H9 (cell line): ENCODE results near the gene MYO5C. TPM values are rescaled to one million over a fixed set of nuclear protein-coding genes. Genes with fewer than 3 reads are reported as not detected.
"Not testable (repeated sequence)": the region's sequence is repeated elsewhere in the genome, so short reads cannot be mapped to it uniquely, and the experiment has no call there.

Source experiments
- DNase-seq: peaks from one replicate; pipeline ENCODE4 v3.0.0-alpha.2; 2017
- H2AFZ ChIP-seq: one replicate; pipeline ENCODE4 v1.6.1; 2013; ENCODE audit warnings: mild to moderate bottlenecking, low read length, control low read depth, moderate library complexity
- H2AK5ac ChIP-seq: 2 replicates; pipeline ENCODE4 v1.6.1; 2013; ENCODE audit warnings: low read length, control low read depth, mixed read lengths; ENCODE audit not compliant: insufficient read length
- H2BK120ac ChIP-seq: one replicate; pipeline ENCODE4 v1.6.1; 2013; ENCODE audit warnings: low read depth, mild to moderate bottlenecking, low read length, control low read depth, inconsistent platforms; ENCODE audit not compliant: poor library complexity, severe bottlenecking
- H2BK12ac ChIP-seq: 2 replicates; pipeline ENCODE4 v1.6.1; 2013; ENCODE audit warnings: low read length, control low read depth, mixed read lengths, low read depth; ENCODE audit not compliant: insufficient read length
- H2BK15ac ChIP-seq: 2 replicates; pipeline ENCODE4 v1.6.1; 2013; ENCODE audit warnings: low read depth, low read length, control low read depth
- H2BK20ac ChIP-seq: one replicate; pipeline ENCODE4 v1.6.1; 2013; ENCODE audit warnings: low read depth, mild to moderate bottlenecking, low read length, control low read depth, inconsistent platforms; ENCODE audit not compliant: poor library complexity, severe bottlenecking
- H2BK5ac ChIP-seq: 2 replicates; pipeline ENCODE4 v1.6.1; 2013; ENCODE audit warnings: low read length, control low read depth, mixed read lengths; ENCODE audit not compliant: insufficient read length
- H3K14ac ChIP-seq: 2 replicates; pipeline ENCODE4 v1.6.1; 2013; ENCODE audit warnings: low read length, control low read depth; ENCODE audit not compliant: insufficient read depth
- H3K18ac ChIP-seq: 2 replicates; pipeline ENCODE4 v1.6.1; 2013; ENCODE audit warnings: low read depth, mild to moderate bottlenecking, mixed read lengths, low read length, control low read depth; ENCODE audit not compliant: insufficient read length
- H3K23ac ChIP-seq: 2 replicates; pipeline ENCODE4 v1.6.1; 2013; ENCODE audit warnings: low read length, control low read depth, mixed read lengths, low read depth; ENCODE audit not compliant: insufficient read length
- H3K23me2 ChIP-seq: 2 replicates; pipeline ENCODE4 v1.6.1; 2013; ENCODE audit warnings: low read depth, mild to moderate bottlenecking, mixed read lengths, low read length, control low read depth; ENCODE audit not compliant: insufficient read length, poor library complexity, severe bottlenecking
- H3K27ac ChIP-seq: 2 replicates; pipeline ENCODE4 v1.5.1; 2013; ENCODE audit warnings: low read length, control low read depth, mixed read lengths, low read depth; ENCODE audit not compliant: insufficient read length
- H3K27me3 ChIP-seq: 2 replicates; pipeline ENCODE4 v1.6.1; 2013; ENCODE audit warnings: low read length, control low read depth, inconsistent platforms; ENCODE audit not compliant: insufficient read depth
- H3K4ac ChIP-seq: 2 replicates; pipeline ENCODE4 v1.6.1; 2013; ENCODE audit warnings: low read depth, mild to moderate bottlenecking, control low read depth, inconsistent platforms, low read length, moderate library complexity
- H3K4me1 ChIP-seq: 2 replicates; pipeline ENCODE4 v1.6.1; 2013; ENCODE audit warnings: low read length, control low read depth, inconsistent platforms; ENCODE audit not compliant: insufficient read depth
- H3K4me2 ChIP-seq: 2 replicates; pipeline ENCODE4 v1.6.1; 2013; ENCODE audit warnings: low read length, control low read depth, mixed read lengths; ENCODE audit not compliant: insufficient read length, insufficient read depth
- H3K56ac ChIP-seq: 2 replicates; pipeline ENCODE4 v1.6.1; 2013; ENCODE audit warnings: low read depth, mild to moderate bottlenecking, mixed read lengths, low read length, control low read depth; ENCODE audit not compliant: insufficient read length
- H3K79me1 ChIP-seq: 2 replicates; pipeline ENCODE4 v1.6.1; 2013; ENCODE audit warnings: low read depth, mild to moderate bottlenecking, moderate library complexity, low read length, control low read depth, inconsistent platforms; ENCODE audit not compliant: insufficient read depth, poor library complexity, severe bottlenecking
- H3K79me2 ChIP-seq: 2 replicates; pipeline ENCODE4 v1.6.1; 2013; ENCODE audit warnings: low read length, control low read depth, inconsistent platforms; ENCODE audit not compliant: insufficient read depth
- H3K9ac ChIP-seq: 2 replicates; pipeline ENCODE4 v1.6.1; 2013; ENCODE audit warnings: low read length, control low read depth, mixed read lengths; ENCODE audit not compliant: insufficient read length; ENCODE audit errors: extremely low read depth
- H3K9me3 ChIP-seq: one replicate; pipeline ENCODE4 v1.6.1; 2013; ENCODE audit warnings: low read depth, low read length, inconsistent platforms; ENCODE audit not compliant: control insufficient read depth
- H3T11ph ChIP-seq: one replicate; pipeline ENCODE4 v1.6.1; 2013; ENCODE audit warnings: mild to moderate bottlenecking, low read length, control low read depth, inconsistent platforms
- H4K20me1 ChIP-seq: one replicate; pipeline ENCODE4 v1.6.1; 2013; ENCODE audit not compliant: control insufficient read depth, insufficient read length, insufficient read depth
- H4K5ac ChIP-seq: 2 replicates; pipeline ENCODE4 v1.6.1; 2013; ENCODE audit warnings: low read depth, mild to moderate bottlenecking, mixed read lengths, low read length, control low read depth; ENCODE audit not compliant: insufficient read length
- H4K8ac ChIP-seq: replicated peaks from 2 replicates; pipeline ENCODE4 v1.6.1; 2013; ENCODE audit warnings: low read length, control low read depth, mixed read lengths, low read depth; ENCODE audit not compliant: insufficient read length
- H4K91ac ChIP-seq: 2 replicates; pipeline ENCODE4 v1.6.1; 2013; ENCODE audit warnings: low read depth, mild to moderate bottlenecking, moderate library complexity, mixed read lengths, low read length, control low read depth; ENCODE audit not compliant: insufficient read length
- H3K27ac Mint-ChIP-seq, 3 experiments: 2 replicates in 2 of 3; 3 replicates in 1 of 3; pipeline ENCODE4 v1.8.0; 2020 to 2021; ENCODE audit warnings: mixed read lengths in 3 of 3, mild to moderate bottlenecking in 1 of 3, moderate library complexity in 1 of 3
- H3K27me3 Mint-ChIP-seq: 2 replicates; pipeline ENCODE4 v1.8.0; 2021; ENCODE audit warnings: low read depth, mild to moderate bottlenecking, moderate library complexity, mixed read lengths
- H3K36me3 Mint-ChIP-seq, 3 experiments: 2 replicates in 2 of 3; 3 replicates in 1 of 3; pipeline ENCODE4 v1.8.0; 2020 to 2021; ENCODE audit warnings: low read depth in 3 of 3, mixed read lengths in 3 of 3; ENCODE audit not compliant: insufficient read depth in 1 of 3
- H3K4me1 Mint-ChIP-seq, 2 experiments: 2 replicates each; pipeline ENCODE4 v1.8.0; 2020; ENCODE audit warnings: mixed read lengths in 2 of 2
- H3K4me3 Mint-ChIP-seq, 2 experiments: 2 replicates in 1 of 2; 3 replicates in 1 of 2; pipeline ENCODE4 v1.8.0; 2020 to 2021; ENCODE audit warnings: mild to moderate bottlenecking in 2 of 2, mixed read lengths in 2 of 2, moderate library complexity in 1 of 2
- H3K9me3 Mint-ChIP-seq, 2 experiments: 2 replicates in 1 of 2; 3 replicates in 1 of 2; pipeline ENCODE4 v1.8.0; 2020; ENCODE audit warnings: mild to moderate bottlenecking in 2 of 2, mixed read lengths in 2 of 2, moderate library complexity in 1 of 2
- WGBS: extraction: QIAGEN DNeasy Blood & Tissue Kit; methylation state at CpG from one replicate; pipeline ENCODE4 v1.1.7; 2013; ENCODE audit warnings: missing lambda C conversion rate, low lambda C conversion rate, mixed read lengths; ENCODE audit not compliant: insufficient read length; ENCODE audit errors: extremely low coverage; 5-methylcytosine and 5-hydroxymethylcytosine counted together
- total RNA-seq: library from RNA; stranded (reverse); gene quantifications from 2 replicates; pipeline ENCODE4 v1.2.1, GENCODE V29; 2021
- TF ChIP-seq, protein P1 (sequence below): fragments of 200-600 bp; sonication (generic); conservative IDR thresholded peaks from 3 replicates; pipeline ENCODE4 v1.8.0; 2021; ENCODE audit warnings: antibody characterized with exemption, mild to moderate bottlenecking

MYO5C gene
- total RNA-seq, 1 experiment from 2014 or later, result 22.2 TPM

GRCh38 chr15:52287114-52287513, 8.5 kb downstream of the MYO5C start:
- H2AK5ac ChIP-seq, result no peak overlapping the region
- no peak overlapping the region for H3K4me3 Mint-ChIP-seq
- no peak overlapping the region for H4K8ac ChIP-seq
- no peak overlapping the region for H4K5ac ChIP-seq
- H3K56ac ChIP-seq, result no peak overlapping the region
- TF ChIP-seq, protein P1, sequence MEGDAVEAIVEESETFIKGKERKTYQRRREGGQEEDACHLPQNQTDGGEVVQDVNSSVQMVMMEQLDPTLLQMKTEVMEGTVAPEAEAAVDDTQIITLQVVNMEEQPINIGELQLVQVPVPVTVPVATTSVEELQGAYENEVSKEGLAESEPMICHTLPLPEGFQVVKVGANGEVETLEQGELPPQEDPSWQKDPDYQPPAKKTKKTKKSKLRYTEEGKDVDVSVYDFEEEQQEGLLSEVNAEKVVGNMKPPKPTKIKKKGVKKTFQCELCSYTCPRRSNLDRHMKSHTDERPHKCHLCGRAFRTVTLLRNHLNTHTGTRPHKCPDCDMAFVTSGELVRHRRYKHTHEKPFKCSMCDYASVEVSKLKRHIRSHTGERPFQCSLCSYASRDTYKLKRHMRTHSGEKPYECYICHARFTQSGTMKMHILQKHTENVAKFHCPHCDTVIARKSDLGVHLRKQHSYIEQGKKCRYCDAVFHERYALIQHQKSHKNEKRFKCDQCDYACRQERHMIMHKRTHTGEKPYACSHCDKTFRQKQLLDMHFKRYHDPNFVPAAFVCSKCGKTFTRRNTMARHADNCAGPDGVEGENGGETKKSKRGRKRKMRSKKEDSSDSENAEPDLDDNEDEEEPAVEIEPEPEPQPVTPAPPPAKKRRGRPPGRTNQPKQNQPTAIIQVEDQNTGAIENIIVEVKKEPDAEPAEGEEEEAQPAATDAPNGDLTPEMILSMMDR, result no peak
- no peak overlapping the region for H3K18ac ChIP-seq
- no peak overlapping the region for H3K27ac ChIP-seq
- H3K4me2 ChIP-seq, result no peak overlapping the region
- no peak overlapping the region for H3T11ph ChIP-seq
- H2BK120ac ChIP-seq, result no peak overlapping the region
- H3K79me2 ChIP-seq, result peaks cover 2% of the 10 kb centered on the region; the same call in 1 of the 2 replicates
- no peak overlapping the region for H3K14ac ChIP-seq
- no peak overlapping the region for H3K4ac ChIP-seq
- H2AFZ ChIP-seq, result no peak overlapping the region
- no peaks in the 10 kb centered on the region for H4K20me1 ChIP-seq
- WGBS, result no CpG with 5 or more reads among the region's 7 CpGs
- H2BK5ac ChIP-seq, result no peak overlapping the region
- H3K23ac ChIP-seq, result no peak overlapping the region
- H3K9me3 ChIP-seq, result no peaks in the 10 kb centered on the region
- peaks cover 35 to 39% of the 10 kb centered on the region in 2 experiments for H3K4me1 Mint-ChIP-seq
- H3K4me1 ChIP-seq, result peaks cover 6% of the 10 kb centered on the region; the same call in 1 of the 2 replicates
- no peak for DNase-seq
- H4K91ac ChIP-seq, result no peak overlapping the region
- H3K27me3 Mint-ChIP-seq, result no peaks in the 10 kb centered on the region
- no peak overlapping the region for H2BK12ac ChIP-seq
- no peak overlapping the region for H2BK15ac ChIP-seq
- no peak overlapping the region for H2BK20ac ChIP-seq
- H3K9me3 Mint-ChIP-seq, result peaks cover 13 to 23% of the 10 kb centered on the region in 2 experiments; a peak in 4 of 5 replicates
- H3K9ac ChIP-seq, result no peak overlapping the region
- H3K27me3 ChIP-seq, result no peaks in the 10 kb centered on the region
- H3K79me1 ChIP-seq, result no peaks in the 10 kb centered on the region
- H3K27ac Mint-ChIP-seq, result no peak overlapping the region
- H3K23me2 ChIP-seq, result no peaks in the 10 kb centered on the region
- H3K36me3 Mint-ChIP-seq, result peaks cover 31 to 42% (median 33%) of the 10 kb centered on the region in 3 experiments

DNA sequence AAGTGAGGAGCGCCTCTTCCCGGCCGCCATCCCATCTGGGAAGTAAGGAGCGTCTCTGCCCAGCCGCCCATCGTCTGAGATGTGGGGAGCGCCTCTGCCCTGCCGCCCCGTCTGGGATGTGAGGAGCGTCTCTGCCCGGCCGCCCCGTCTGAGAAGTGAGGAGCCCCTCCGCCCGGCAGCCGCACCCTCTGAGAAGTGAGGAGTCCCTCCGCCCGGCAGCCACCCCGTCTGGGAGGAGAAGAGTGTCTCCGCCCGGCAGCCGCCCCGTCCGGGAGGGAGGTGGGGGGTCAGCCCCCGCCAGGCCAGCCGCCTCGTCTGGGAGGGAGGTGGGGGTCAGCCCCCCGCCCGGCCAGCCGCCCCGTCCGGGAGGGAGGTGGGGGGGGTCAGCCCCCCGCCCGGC, 9.7 kb downstream of the MYO5C start:
- H3K27me3 Mint-ChIP-seq, H3K23me2 ChIP-seq, H3K79me1 ChIP-seq, H2BK120ac ChIP-seq, H3K4ac ChIP-seq, H4K8ac ChIP-seq, H3K56ac ChIP-seq, H2AK5ac ChIP-seq, H3K79me2 ChIP-seq, H3K27ac Mint-ChIP-seq, H3K23ac ChIP-seq, H3K9me3 ChIP-seq, H3T11ph ChIP-seq, H2BK20ac ChIP-seq, H4K5ac ChIP-seq, H2AFZ ChIP-seq, H3K14ac ChIP-seq, DNase-seq, H4K20me1 ChIP-seq, H2BK12ac ChIP-seq, H3K4me3 Mint-ChIP-seq, H3K27me3 ChIP-seq, H3K27ac ChIP-seq, H4K91ac ChIP-seq, H3K9ac ChIP-seq, H3K4me2 ChIP-seq, H3K4me1 ChIP-seq, H3K18ac ChIP-seq, H2BK5ac ChIP-seq, H2BK15ac ChIP-seq: not testable (repeated sequence)
- H3K9me3 Mint-ChIP-seq, result peaks cover 13 to 23% of the 10 kb centered on the region in 2 experiments; a peak in 4 of 5 replicates
- WGBS, result no CpG with 5 or more reads among the region's 34 CpGs
- H3K4me1 Mint-ChIP-seq, result peaks cover 33 to 39% of the 10 kb centered on the region in 2 experiments
- H3K36me3 Mint-ChIP-seq, result peaks cover 28 to 42% (median 31%) of the 10 kb centered on the region in 3 experiments
